MM.1S (cell line): Measurements from ENCODE around the gene TOX2.

Experiments used
- DNase-seq: peaks from one replicate; pipeline ENCODE4 v3.0.0-alpha.2; 2015
- H2AFZ ChIP-seq: fragments of 300-600 bp; sonication (generic); 2 replicates; pipeline ENCODE4 v1.6.0; 2016; ENCODE audit warnings: antibody characterized with exemption, low read length
- H3F3A ChIP-seq: fragments of 300-600 bp; sonication (generic); 2 replicates; pipeline ENCODE4 v1.6.1; 2016; ENCODE audit warnings: mild to moderate bottlenecking, antibody characterized with exemption, low read length, moderate library complexity, mixed read lengths; ENCODE audit not compliant: insufficient read depth
- H3K27ac ChIP-seq: fragments of 300-600 bp; sonication (generic); 2 replicates; pipeline ENCODE4 v1.5.1; 2016; ENCODE audit warnings: mild to moderate bottlenecking, low read length
- H3K27me3 ChIP-seq: fragments of 300-600 bp; sonication (generic); replicated peaks from 2 replicates; pipeline ENCODE4 v1.6.0; 2016; ENCODE audit warnings: low read length; ENCODE audit not compliant: insufficient read depth
- H3K36me3 ChIP-seq: fragments of 300-600 bp; sonication (generic); replicated peaks from 2 replicates; pipeline ENCODE4 v1.6.1; 2016; ENCODE audit warnings: mild to moderate bottlenecking, low read length, mixed read lengths; ENCODE audit not compliant: insufficient read depth
- H3K4me1 ChIP-seq: fragments of 300-600 bp; sonication (generic); 2 replicates; pipeline ENCODE4 v1.6.1; 2016; ENCODE audit warnings: low read length, mixed read lengths
- H3K4me2 ChIP-seq: fragments of 300-600 bp; sonication (generic); 2 replicates; pipeline ENCODE4 v1.6.0; 2016; ENCODE audit warnings: low read depth, low read length
- H3K4me3 ChIP-seq: fragments of 300-600 bp; sonication (generic); 2 replicates; pipeline ENCODE4 v1.5.1; 2016; ENCODE audit warnings: low read length, mixed read lengths
- H3K79me2 ChIP-seq: fragments of 300-600 bp; sonication (generic); 2 replicates; pipeline ENCODE4 v1.6.1; 2016; ENCODE audit warnings: mixed run types, low read length, mixed read lengths
- H3K9ac ChIP-seq: fragments of 300-600 bp; sonication (generic); 2 replicates; pipeline ENCODE4 v1.6.1; 2016; ENCODE audit warnings: low read length, mixed read lengths
- H3K9me2 ChIP-seq: fragments of 300-600 bp; sonication (generic); replicated peaks from 2 replicates; pipeline ENCODE4 v1.6.1; 2016; ENCODE audit warnings: mild to moderate bottlenecking, low read length, mixed read lengths; ENCODE audit not compliant: insufficient read depth
- H3K9me3 ChIP-seq: fragments of 300-600 bp; sonication (generic); replicated peaks from 2 replicates; pipeline ENCODE4 v1.6.1; 2016; ENCODE audit warnings: mild to moderate bottlenecking, low read length, mixed read lengths; ENCODE audit not compliant: insufficient read depth
- H4K20me1 ChIP-seq: fragments of 300-600 bp; sonication (generic); 2 replicates; pipeline ENCODE4 v1.6.1; 2016; ENCODE audit warnings: mild to moderate bottlenecking, low read length, moderate library complexity, mixed read lengths; ENCODE audit not compliant: insufficient read depth
- CTCF ChIP-seq: fragments of 300-600 bp; sonication (generic); IDR thresholded peaks from 2 replicates; pipeline ENCODE4 v1.5.1; 2016; ENCODE audit warnings: antibody characterized with exemption, low read length, mixed read lengths
- EZH2 ChIP-seq: fragments of 300-600 bp; sonication (generic); optimal IDR thresholded peaks from 2 replicates; pipeline ENCODE3; 2017; ENCODE audit warnings: low read depth, mild to moderate bottlenecking, antibody characterized with exemption, low read length, mixed read lengths
- EZH2phosphoT487 ChIP-seq: fragments of 300-600 bp; sonication (generic); IDR thresholded peaks from 2 replicates; pipeline ENCODE4 v1.6.1; 2018; ENCODE audit warnings: antibody characterized with exemption, low read length

TOX2 gene

GRCh38 chr20:44025756-44026155 lies 111.1 kb downstream of the TOX2 start:
- Histone ChIP-seq H2AFZ (no peak overlapping the region), H4K20me1 (no peaks in the 10 kb centered on the region), H3K9ac (no peak overlapping the region), H3K4me1 (no peaks in the 10 kb centered on the region), H3K27ac (no peak overlapping the region), H3K27me3 (no peaks in the 10 kb centered on the region), H3K9me3 (no peaks in the 10 kb centered on the region), H3K36me3 (no peaks in the 10 kb centered on the region), H3K4me2 (no peak overlapping the region), H3K79me2 (peaks cover 19% of the 10 kb centered on the region), H3K4me3 (no peak overlapping the region), H3K9me2 (no peaks in the 10 kb centered on the region), H3F3A (no peaks in the 10 kb centered on the region)
- no peak for TF ChIP-seq EZH2phosphoT487
- no peak for TF ChIP-seq CTCF
- TF ChIP-seq EZH2: no peak
- DNase-seq: no peak

DNA sequence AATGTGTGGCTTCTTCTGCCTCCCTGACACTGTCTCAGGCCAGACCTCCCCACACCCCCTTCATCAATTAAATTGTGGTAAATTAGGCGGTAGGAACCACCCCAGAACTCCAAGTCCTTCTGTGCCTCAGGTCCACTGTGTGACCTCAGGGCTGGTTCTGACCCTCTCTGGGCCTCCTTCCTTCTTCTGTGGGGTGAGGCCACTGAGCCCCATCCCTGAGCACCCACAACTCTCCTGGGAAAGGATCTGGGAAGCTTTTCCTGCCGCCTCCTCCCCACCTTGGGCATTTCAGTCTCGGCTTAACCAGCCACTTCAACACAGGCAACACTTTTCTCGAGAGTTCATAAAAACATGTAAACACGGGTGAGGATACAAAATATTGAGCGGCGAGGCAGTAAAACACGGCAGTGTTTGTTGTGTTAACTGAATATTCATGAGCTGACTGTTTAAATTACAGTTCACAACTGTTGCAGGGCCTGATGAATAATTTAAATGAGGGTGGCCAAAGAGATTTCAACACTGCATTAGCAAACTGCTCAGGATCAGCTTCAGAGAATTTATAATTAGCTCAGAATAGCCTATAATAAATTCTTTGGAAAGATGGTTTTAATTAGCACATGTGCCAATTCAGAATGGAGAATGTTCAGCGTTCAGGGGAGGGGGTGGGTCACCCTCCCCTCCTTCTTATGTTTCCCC lies 112.1 kb downstream of the TOX2 start:
- H3K9me3 ChIP-seq: no peaks in the 10 kb centered on the region
- no peaks in the 10 kb centered on the region for H3K27me3 ChIP-seq
- no peaks in the 10 kb centered on the region for H3K36me3 ChIP-seq
- no peaks in the 10 kb centered on the region for H3F3A ChIP-seq
- H3K79me2 ChIP-seq: peaks cover 21% of the 10 kb centered on the region
- TF ChIP-seq CTCF (no peak), EZH2 (no peak), EZH2phosphoT487 (no peak)
- no peak overlapping the region for H3K4me3 ChIP-seq
- no peak overlapping the region for H3K4me2 ChIP-seq
- H3K9ac ChIP-seq: no peak overlapping the region
- no peak overlapping the region for H3K27ac ChIP-seq
- no peaks in the 10 kb centered on the region for H3K9me2 ChIP-seq
- H4K20me1 ChIP-seq: no peaks in the 10 kb centered on the region
- H2AFZ ChIP-seq: no peak overlapping the region
- H3K4me1 ChIP-seq: no peaks in the 10 kb centered on the region
- DNase-seq: no peak

- no peak overlapping the region for H3K27ac ChIP-seq
- DNase-seq: no peak
- no peak overlapping the region for H3K9ac ChIP-seq
- H3K9me3 ChIP-seq: no peaks in the 10 kb centered on the region
- H4K20me1 ChIP-seq: no peaks in the 10 kb centered on the region
- no peak overlapping the region for H3K4me2 ChIP-seq
- no peaks in the 10 kb centered on the region for H3K4me1 ChIP-seq
- no peaks in the 10 kb centered on the region for H3K27me3 ChIP-seq
- H3K36me3 ChIP-seq: no peaks in the 10 kb centered on the region
- H3F3A ChIP-seq: no peaks in the 10 kb centered on the region
- H3K4me3 ChIP-seq: no peak overlapping the region
- H3K9me2 ChIP-seq: no peaks in the 10 kb centered on the region
- H2AFZ ChIP-seq: no peak overlapping the region
- H3K79me2 ChIP-seq: peaks cover 25% of the 10 kb centered on the region
- TF ChIP-seq EZH2: no peak
- TF ChIP-seq EZH2phosphoT487: no peak
Observed at GRCh38 chr20:44027343-44028002, 112.8 kb downstream of the TOX2 start.
